PC-9 (cell line): ENCODE results near the gene RRP12.

Experiments used
- CTCF ChIP-seq: fragments of 200-600 bp; sonication (generic); conservative IDR thresholded peaks from 2 replicates; pipeline ENCODE4 v1.6.1; 2017; ENCODE audit warnings: mixed run types, antibody characterized with exemption, mild to moderate bottlenecking, moderate library complexity
- EZH2 ChIP-seq: fragments of 200-600 bp; sonication (generic); IDR thresholded peaks from 2 replicates; pipeline ENCODE4 v1.8.0; 2017; ENCODE audit warnings: antibody characterized with exemption, low read depth

GRCh38 chr10:97321804-97322190 lies 79.3 kb downstream of the RRP12 start:
- TF ChIP-seq CTCF (no peak), EZH2 (no peak)
